Stimulated activated effector memory CD8-positive, alpha-beta T cell treated with anti-CD3 and anti-CD28 coated beads, Interleukin-12 subunit alpha, Interleukin-12 subunit beta, amount 100 ng/mL, for 72 hours (primary cell): ENCODE data around the gene ST3GAL4.

Source experiments
- ATAC-seq: fragments of 150-1000 bp; cut with Tn5 transposase; 2 replicates; pipeline ENCODE4 v1.10.0; 2021
- DNase-seq, 2 donors: peaks; one replicate each; pipeline ENCODE4 v3.0.0; 2021 to 2022; ENCODE audit warnings: low spot score in 2 of 2
- H3K27ac Mint-ChIP-seq: one replicate; pipeline ENCODE4 v1.8.0; 2022; ENCODE audit warnings: mild to moderate bottlenecking, mixed read lengths
- H3K36me3 Mint-ChIP-seq: one replicate; pipeline ENCODE4 v1.8.0; 2022; ENCODE audit warnings: mild to moderate bottlenecking, mixed read lengths
- H3K4me1 Mint-ChIP-seq: one replicate; pipeline ENCODE4 v1.8.0; 2022; ENCODE audit warnings: mixed read lengths
- H3K4me3 Mint-ChIP-seq: one replicate; pipeline ENCODE4 v1.8.0; 2022; ENCODE audit warnings: mild to moderate bottlenecking, mixed read lengths
- H3K9me3 Mint-ChIP-seq: one replicate; pipeline ENCODE4 v1.8.0; 2022; ENCODE audit warnings: mixed read lengths

ST3GAL4 gene

GRCh38 chr11:126407682-126408288 is 52.3 kb downstream of the ST3GAL4 start:
- no peak overlapping the region for H3K27ac Mint-ChIP-seq
- H3K4me1 Mint-ChIP-seq: no peaks in the 10 kb centered on the region
- no peak overlapping the region for H3K4me3 Mint-ChIP-seq
- ATAC-seq (peak; percentile 5), DNase-seq (no peak)
- no peaks in the 10 kb centered on the region for H3K9me3 Mint-ChIP-seq
- H3K36me3 Mint-ChIP-seq: peaks cover 22% of the 10 kb centered on the region

DNA sequence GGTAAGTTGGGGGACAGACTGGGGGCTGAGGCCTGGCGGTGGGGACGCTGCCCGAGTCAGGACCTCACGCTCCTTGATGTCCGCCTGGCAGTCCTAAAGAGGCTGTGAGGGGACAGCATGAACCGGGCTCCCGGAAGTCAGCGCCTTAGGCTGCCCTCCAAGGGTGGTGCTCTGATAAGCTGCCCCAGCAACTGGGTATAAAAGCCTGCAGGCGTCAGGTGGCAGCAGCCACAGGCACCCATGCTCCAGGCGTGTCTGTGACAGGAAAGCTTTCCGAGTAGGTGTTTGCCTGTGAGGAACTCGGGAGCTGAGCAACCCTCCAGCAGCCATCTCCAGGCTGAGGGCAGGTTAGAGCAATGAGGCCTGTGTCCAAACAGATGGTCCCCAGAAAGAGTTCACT is 53.0 kb downstream of the ST3GAL4 start:
- Mint-ChIP-seq H3K27ac (peak overlapping the region; percentile 46), H3K4me3 (no peak overlapping the region)

DNA sequence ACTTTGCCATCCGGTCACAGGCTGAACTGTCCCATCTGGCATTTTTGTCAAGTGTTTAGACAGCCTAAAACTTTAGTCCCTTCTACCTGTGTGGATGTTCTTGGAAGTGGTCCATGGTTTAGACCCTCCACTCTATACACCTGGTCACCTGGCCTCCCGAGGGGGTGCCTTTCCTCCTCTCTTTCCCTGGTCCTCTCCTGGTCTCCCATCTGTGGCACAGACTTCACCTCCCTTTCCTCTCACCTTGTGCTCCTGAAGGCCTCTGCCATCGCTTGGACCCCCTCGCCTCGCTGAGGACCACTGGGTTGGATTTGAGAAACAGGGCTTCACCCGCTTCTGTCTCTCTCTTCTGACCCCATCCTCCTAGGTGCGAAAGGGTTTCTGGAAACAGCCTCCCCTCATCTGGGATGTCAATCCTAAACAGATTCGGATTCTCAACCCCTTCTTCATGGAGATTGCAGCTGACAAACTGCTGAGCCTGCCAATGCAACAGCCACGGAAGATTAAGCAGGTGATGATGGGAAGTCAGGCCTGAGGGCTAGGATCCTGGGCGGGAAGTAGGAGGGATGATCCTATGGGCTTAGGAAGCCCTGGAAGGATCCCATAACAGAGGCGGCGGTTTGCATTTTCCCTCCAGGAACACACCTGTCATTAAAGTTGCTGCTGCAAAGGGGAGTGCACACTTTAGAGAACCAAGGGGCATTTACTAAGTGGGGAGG is 53.6 kb downstream of the ST3GAL4 start:
- no peak for DNase-seq
- Mint-ChIP-seq H3K36me3 (peaks cover 22% of the 10 kb centered on the region), H3K4me3 (no peak overlapping the region), H3K27ac (peak overlapping the region; percentile 46), H3K9me3 (no peaks in the 10 kb centered on the region), H3K4me1 (no peaks in the 10 kb centered on the region)
- no peak for ATAC-seq

More for the DNA sequence above, 53.0 kb downstream of the ST3GAL4 start:
- ATAC-seq (no peak), DNase-seq (no peak)
- Mint-ChIP-seq H3K4me1 (no peaks in the 10 kb centered on the region), H3K9me3 (no peaks in the 10 kb centered on the region), H3K36me3 (peaks cover 22% of the 10 kb centered on the region)

GRCh38 chr11:126409620-126409985 is 54.1 kb downstream of the ST3GAL4 start:
- H3K4me1 Mint-ChIP-seq: no peaks in the 10 kb centered on the region
- DNase-seq: no peak
- peaks cover 22% of the 10 kb centered on the region for H3K36me3 Mint-ChIP-seq
- H3K9me3 Mint-ChIP-seq: no peaks in the 10 kb centered on the region
- H3K27ac Mint-ChIP-seq: peak overlapping the region; percentile 46
- H3K4me3 Mint-ChIP-seq: no peak overlapping the region
- no peak for ATAC-seq

GRCh38 chr11:126410649-126411048 is 55.2 kb downstream of the ST3GAL4 start:
- ATAC-seq: no peak
- Mint-ChIP-seq H3K4me1 (no peaks in the 10 kb centered on the region), H3K9me3 (no peaks in the 10 kb centered on the region), H3K4me3 (no peak overlapping the region), H3K36me3 (peaks cover 22% of the 10 kb centered on the region), H3K27ac (no peak overlapping the region)
- DNase-seq: no peak

DNA sequence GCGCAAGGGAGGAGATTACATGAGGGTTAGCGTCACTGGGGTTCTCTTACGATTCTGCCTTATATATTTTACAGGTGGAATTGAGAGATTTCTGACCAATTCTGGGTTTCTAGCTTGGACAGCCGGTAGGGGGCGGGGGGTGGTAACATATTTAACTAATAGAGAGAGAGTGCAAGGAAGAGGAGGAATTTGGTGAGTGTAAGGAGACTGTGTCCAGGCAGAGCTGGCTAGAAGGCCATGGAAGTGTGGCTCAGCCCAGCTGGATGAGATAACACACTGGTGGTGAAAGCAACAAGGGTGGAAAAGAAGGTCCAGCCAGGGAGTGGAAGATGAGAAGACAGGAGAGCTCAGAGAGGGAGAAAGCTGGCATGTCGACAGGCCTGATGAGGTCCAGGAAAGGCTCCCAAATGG is 56.5 kb downstream of the ST3GAL4 start:
- Mint-ChIP-seq H3K27ac (peak overlapping the region; percentile 9), H3K4me3 (no peak overlapping the region), H3K36me3 (peaks cover 22% of the 10 kb centered on the region), H3K9me3 (no peaks in the 10 kb centered on the region), H3K4me1 (no peaks in the 10 kb centered on the region)
- ATAC-seq: no peak
- DNase-seq: no peak

DNA sequence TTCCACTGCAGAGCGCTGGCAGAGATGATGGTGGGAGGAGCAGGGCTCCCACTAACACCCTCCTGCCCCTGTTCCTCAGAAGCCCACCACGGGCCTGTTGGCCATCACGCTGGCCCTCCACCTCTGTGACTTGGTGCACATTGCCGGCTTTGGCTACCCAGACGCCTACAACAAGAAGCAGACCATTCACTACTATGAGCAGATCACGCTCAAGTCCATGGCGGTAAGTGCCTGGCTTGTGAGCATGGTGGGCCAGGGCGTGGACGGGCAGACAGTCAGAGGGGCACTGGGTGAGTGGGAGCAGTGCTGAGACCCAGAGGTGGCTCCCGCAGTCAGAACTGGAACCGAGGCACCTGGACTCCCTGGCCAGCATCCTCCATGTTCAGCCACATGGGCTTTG is 57.9 kb downstream of the ST3GAL4 start:
- Mint-ChIP-seq H3K9me3 (no peaks in the 10 kb centered on the region), H3K4me3 (no peak overlapping the region), H3K36me3 (peaks cover 19% of the 10 kb centered on the region), H3K4me1 (no peaks in the 10 kb centered on the region), H3K27ac (no peak overlapping the region)
- ATAC-seq: no peak
- no peak for DNase-seq

GRCh38 chr11:126413843-126414405 is 58.4 kb downstream of the ST3GAL4 start:
- Mint-ChIP-seq H3K27ac (no peak overlapping the region), H3K4me3 (no peak overlapping the region), H3K9me3 (no peaks in the 10 kb centered on the region), H3K4me1 (no peaks in the 10 kb centered on the region), H3K36me3 (peaks cover 14% of the 10 kb centered on the region)
- no peak for ATAC-seq
- DNase-seq: no peak

- Mint-ChIP-seq H3K9me3 (no peaks in the 10 kb centered on the region), H3K4me3 (no peak overlapping the region), H3K4me1 (no peaks in the 10 kb centered on the region), H3K27ac (no peak overlapping the region), H3K36me3 (peaks cover 7% of the 10 kb centered on the region)
- DNase-seq (no peak), ATAC-seq (no peak)
Observed at GRCh38 chr11:126414615-126415014, 59.1 kb downstream of the ST3GAL4 start.

DNA sequence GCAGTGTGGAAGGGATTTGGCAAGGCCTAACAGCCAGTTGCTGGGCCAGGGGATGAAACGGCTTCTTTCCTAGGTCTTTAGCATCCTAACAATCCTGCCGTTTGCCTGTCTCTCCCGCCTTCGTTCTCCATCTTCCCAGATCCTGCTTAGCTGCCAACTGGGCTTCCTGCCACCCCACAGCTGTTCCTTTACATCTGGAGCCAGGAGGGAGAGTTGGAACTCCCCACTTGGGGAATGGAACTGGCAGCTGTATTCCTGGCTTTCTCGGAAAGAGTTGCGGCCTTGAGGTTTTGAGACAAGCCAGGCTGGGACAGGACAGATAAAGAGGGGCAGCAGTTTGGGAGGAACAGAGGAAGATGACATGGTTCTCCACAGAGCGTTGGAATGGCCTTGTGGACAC is 59.6 kb downstream of the ST3GAL4 start:
- DNase-seq (no peak), ATAC-seq (no peak)
- Mint-ChIP-seq H3K27ac (no peak overlapping the region), H3K36me3 (peaks cover 4% of the 10 kb centered on the region), H3K9me3 (no peaks in the 10 kb centered on the region), H3K4me1 (no peaks in the 10 kb centered on the region), H3K4me3 (no peak overlapping the region)

GRCh38 chr11:126415669-126416420 is 60.4 kb downstream of the ST3GAL4 start:
- ATAC-seq: no peak

GRCh38 chr11:126416542-126417090 is 61.1 kb downstream of the ST3GAL4 start:
- Mint-ChIP-seq H3K4me1 (no peaks in the 10 kb centered on the region), H3K27ac (peak overlapping the region; percentile 61), H3K36me3 (peaks cover 4% of the 10 kb centered on the region), H3K9me3 (no peaks in the 10 kb centered on the region), H3K4me3 (peak overlapping the region; percentile 45)
- DNase-seq (peak; percentile 54 to 76), ATAC-seq (peak; percentile 96)

More at GRCh38 chr11:126415669-126416420, 60.4 kb downstream of the ST3GAL4 start:
- Mint-ChIP-seq H3K27ac (peak overlapping the region; percentile 61), H3K4me1 (no peaks in the 10 kb centered on the region), H3K9me3 (no peaks in the 10 kb centered on the region), H3K36me3 (peaks cover 4% of the 10 kb centered on the region), H3K4me3 (peak overlapping the region; percentile 45)
- DNase-seq: no peak

DNA sequence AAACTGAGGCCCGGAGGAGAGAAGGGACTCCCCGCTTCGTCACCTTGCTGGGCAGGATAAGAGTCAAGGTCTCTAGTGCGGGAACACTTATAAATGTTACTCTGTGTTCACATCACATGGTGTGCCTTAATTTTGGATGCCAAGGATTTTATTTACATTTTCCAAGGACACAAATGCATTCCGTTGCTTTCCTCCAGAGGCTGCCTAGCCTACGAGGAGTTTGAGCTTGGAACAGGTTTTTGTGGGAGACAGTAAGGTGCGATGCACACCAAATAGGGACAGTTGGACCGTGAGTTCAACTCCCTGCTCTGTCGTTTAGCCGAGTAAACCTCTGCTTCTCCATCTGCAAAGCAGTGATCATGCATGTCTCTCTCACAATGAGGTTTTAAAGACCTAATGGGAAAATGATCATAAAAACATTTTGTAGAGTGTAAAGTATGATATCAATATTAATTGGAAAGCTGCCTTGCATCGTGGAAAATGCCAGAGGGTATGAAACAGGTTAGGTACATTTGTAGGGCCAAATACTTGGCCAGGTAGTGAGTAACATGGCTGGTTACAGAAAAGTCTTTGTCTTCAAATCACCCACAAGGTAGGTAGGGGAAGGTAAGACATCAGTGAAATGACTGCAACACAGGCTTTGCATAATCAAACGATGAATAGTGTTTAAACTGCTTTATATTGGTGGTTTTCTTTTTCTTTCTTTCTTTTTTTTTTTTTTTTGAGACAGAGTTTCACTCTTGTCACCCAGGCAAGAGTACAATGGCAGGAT is 61.8 kb downstream of the ST3GAL4 start:
- H3K4me3 Mint-ChIP-seq: peak overlapping the region; percentile 45
- H3K4me1 Mint-ChIP-seq: no peaks in the 10 kb centered on the region
- no peak for ATAC-seq
- no peaks in the 10 kb centered on the region for H3K9me3 Mint-ChIP-seq
- DNase-seq: no peak
- peaks cover 1% of the 10 kb centered on the region for H3K36me3 Mint-ChIP-seq
- H3K27ac Mint-ChIP-seq: no peak overlapping the region

DNA sequence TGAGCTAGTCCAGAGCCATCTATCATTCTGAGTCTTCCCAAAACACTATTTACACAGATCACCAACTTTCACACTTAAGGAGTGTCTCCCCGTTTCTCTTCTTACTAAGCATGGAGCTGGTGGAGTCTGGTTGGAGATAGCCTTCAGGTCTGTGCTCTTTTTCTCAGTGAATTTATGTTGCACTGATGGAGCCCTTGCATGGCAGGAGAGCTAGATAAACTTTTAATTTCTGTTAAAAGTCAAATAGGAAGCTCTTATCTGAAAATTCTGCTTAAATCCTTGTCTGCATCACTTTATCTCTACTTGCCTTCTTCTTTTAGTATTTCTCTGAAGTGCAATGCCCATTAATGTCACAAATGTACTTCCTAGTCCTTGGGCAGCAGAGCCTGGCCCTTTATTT is 63.4 kb downstream of the ST3GAL4 start:
- Mint-ChIP-seq H3K4me3 (no peak overlapping the region), H3K4me1 (no peaks in the 10 kb centered on the region), H3K9me3 (no peaks in the 10 kb centered on the region), H3K36me3 (no peaks in the 10 kb centered on the region), H3K27ac (no peak overlapping the region)
- ATAC-seq (no peak), DNase-seq (no peak)
